Inferior parietal cortex (tissue), 1 donor: ENCODE results near the gene SCMH1.
A peak's percentile ranks its signal among the peaks of the same experiment; 100 is the strongest.

ENCODE experiments used
- DNase-seq: peaks from one replicate; pipeline ENCODE4 v3.0.0-alpha.2; 2016; ENCODE audit errors: extremely low spot score

SCMH1 gene

GRCh38 chr1:41024953-41025352 is 217.2 kb downstream of the SCMH1 start:
- DNase-seq: no peak

- DNase-seq: no peak
These were observed 218.7 kb downstream of the SCMH1 start for GRCh38 chr1:41023279-41023990.

- no peak for DNase-seq
These were observed 219.7 kb downstream of the SCMH1 start for GRCh38 chr1:41022424-41022823.

GRCh38 chr1:41021526-41022308 is 220.4 kb downstream of the SCMH1 start, which contains the start of gene SLFNL1:
SLFNL1 (minus strand) TSS chr1:41021725; CDS start chr1:41020660, 1,065 bp downstream.
- DNase-seq: no peak

DNA sequence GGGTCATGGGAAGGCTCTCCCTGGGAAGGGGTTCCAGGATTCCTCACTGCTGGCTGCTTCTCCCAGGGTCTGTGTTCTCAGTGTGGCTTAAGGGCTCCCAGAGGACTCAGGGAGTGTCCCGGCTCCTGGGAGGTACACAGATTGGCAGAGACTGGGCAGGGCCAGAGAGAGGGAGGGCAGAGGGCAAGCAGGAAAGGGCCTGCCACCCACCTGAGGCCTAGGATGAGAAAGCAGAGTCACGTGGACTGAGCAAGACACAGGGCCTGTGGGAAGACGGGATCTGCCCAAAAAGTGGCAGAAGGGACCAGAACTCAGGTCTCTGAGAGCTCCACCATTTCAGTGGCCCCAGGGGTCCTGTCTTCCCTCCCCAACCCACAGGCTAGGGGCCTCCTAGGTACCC is 221.5 kb downstream of the SCMH1 start:
- DNase-seq: no peak

- no peak for DNase-seq
These were observed 222.0 kb downstream of the SCMH1 start for GRCh38 chr1:41020109-41020576.

DNA sequence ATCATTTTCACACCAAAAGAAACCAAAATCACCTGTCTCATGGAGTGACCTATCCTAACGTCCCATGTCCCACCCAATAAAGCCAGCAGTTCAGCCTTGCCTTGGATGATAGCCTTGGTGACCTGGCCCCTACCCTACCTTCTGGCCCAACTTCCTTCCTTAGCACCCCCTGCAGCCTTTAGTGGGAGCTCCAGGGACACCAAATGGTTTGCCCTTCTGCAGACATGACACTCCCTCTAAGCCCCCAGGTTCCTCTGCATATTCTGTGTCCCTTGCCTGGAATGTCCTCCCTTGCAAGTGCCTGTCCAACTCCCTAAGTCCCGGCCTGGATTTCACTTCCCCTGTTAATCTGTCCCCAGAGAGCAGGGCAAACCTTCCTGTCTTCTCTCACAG is 222.8 kb downstream of the SCMH1 start:
- DNase-seq: no peak

GRCh38 chr1:41018018-41018410 is 224.1 kb downstream of the SCMH1 start:
- DNase-seq: no peak

DNA sequence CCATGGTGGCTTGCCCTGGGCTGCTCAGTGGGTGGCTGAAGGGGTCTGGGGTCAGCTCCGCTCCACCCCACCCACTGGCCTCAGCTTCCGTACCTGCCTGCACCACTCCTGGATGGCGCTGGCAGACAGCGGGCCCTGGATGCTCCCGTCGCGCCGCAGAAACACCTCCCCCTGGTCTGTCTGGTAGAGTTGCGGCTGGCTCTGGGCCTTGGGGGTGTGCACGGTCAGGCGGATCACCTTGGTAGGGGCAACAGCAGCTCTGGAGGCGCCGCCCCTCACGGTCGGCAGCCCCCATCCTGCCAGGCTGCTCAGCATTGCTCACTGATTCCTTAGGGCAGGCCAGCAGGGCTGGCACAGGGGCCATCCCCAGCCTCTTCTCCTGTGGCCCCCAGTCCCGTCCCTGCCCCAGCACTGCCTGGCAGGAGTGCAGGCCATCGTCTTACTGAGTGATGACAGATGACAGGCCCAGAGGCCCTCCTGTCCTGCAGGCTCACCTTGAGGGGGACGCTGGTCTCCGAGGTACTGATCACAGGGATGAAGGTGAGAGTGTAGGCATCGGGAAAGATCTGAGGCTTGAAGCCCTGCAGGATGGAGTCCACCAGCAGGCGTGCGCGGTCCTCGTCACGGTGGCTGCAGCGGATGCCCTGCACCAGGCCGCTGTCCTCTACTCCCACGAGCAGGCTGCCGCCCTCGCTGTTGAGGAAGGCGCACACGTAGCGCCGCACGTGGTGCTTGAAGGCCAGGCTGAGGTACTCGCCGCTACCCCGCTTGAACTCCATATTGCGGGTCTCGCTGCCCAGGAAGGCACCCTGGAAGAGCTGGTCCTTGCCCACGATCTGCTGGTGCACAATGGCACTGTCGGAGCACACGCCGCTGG is 224.7 kb downstream of the SCMH1 start:
- DNase-seq: no peak

DNA sequence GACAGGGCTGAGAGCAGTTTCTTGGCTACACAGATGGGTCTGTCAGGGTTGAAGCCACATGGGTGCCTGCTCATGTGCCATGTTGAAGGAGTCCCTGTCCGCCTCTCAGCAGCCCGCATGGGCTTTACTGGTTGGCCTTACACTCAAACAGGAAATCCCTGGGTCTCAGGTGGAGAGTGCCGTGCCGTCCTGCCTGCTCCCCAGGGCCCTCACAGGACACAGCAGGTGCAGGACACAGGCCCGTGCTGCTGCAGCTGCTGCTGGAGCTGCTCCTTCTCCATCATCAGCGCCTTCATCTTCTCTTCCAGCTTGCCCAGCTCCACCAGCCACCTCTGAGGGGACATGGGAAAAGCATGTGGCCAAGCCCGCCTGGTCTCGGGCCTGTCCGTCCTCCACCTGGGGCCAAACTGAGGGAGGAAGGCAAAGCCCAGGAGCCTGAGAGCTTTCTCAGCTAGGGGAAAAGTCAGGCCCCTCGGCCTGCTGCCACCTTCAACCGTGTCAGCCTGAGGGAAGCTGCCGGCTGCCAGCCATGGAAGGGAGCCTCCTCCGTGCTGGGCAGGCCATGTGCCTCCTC is 226.1 kb downstream of the SCMH1 start:
- DNase-seq: no peak

DNA sequence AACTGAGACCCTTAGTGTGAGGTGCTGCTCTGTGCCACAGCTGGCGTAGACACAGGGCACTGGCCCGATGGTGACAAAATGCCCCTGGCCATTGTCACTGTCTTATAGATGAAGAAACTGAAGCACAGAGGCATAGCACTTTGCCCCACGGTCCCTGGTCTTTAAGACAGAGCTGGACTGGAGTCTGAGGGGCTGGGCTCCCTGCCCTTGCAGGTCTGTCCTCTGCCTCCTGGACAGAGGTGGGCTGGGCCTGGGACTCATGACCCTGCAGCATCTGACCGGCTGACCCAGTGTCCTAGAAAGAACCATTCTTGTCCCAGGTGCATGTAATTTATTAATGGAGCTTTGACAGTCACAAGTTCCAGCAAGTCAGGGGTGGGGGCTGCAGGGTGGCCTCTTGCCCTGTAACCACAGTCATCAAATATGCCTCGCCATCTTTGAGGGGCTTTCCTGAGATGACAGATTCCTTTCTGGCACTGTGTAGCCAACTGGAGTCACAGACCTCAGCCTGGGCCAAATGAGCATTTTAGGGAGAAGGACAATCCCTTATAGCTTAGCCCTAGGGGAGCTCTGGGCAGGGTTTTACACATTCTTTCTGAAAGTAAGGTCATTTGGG is 226.7 kb downstream of the SCMH1 start:
- no peak for DNase-seq

- DNase-seq: no peak
These were observed 227.2 kb downstream of the SCMH1 start for GRCh38 chr1:41014871-41015270.

- no peak for DNase-seq
These were observed 228.3 kb downstream of the SCMH1 start for GRCh38 chr1:41013796-41014195.

GRCh38 chr1:41013024-41013423 is 229.1 kb downstream of the SCMH1 start:
- DNase-seq: no peak

DNA sequence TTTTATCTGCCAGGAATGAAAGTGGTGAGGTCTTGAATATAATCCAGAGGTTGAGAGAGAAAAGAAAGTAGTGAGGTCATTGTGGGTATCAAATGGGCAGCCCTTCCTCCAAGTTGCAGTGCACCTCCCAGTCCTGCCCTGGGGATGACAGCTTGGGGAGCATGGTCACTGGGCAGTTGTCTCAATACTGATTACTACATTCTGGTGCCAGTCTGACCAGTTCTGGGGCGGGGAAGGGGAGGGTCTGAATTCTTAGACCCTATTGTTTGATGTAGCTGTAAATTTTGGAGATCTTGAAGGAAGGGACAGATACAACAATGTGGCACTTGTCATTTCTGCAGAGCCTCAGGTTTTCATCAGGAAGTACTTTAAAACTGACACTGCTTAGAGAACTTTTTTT is 231.8 kb downstream of the SCMH1 start:
- DNase-seq: no peak

DNA sequence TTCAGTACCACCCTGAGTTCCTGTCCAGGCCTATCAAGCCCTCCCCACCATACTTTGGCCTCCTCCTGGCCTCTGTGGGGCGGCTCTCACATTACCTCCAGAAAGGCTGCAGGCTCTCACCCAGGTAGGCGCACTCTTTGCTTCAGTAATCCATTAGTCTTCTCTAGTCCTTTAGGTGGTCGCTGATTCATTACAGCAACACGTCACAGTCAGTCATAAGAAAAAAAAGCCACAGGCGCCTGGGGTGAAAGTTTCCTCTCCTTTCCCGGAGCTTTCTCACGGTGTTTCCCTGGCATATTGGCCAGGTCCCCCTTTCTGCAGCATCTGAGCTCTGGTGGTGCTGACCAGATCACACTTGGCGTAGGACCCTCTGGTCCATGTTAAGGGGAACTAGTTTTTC is 232.6 kb downstream of the SCMH1 start:
- no peak for DNase-seq

GRCh38 chr1:41006942-41007865 is 234.9 kb downstream of the SCMH1 start:
- DNase-seq: no peak

DNA sequence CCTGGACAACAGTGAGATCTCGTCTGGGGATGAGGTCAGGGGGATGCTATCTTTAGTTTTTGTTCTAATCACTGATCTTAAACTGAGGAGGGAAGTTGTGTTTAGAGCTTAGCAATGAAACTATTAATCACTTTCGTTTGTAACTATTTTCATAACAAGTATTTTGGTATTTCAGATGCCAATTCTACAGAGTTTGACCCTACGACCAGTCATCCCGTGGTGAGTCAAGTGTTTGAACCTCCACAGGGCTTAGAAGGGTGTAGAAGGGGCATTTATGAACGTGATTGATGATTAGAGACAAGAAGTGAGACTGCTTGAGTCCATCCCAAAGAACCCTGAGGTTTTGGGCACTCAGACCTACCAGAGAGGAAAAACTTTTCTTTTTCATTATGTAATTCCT is 236.2 kb downstream of the SCMH1 start:
- DNase-seq: no peak

GRCh38 chr1:41003640-41004220 is 238.4 kb downstream of the SCMH1 start:
- DNase-seq: peak; percentile 97

- DNase-seq: no peak
These were observed 238.9 kb downstream of the SCMH1 start for GRCh38 chr1:41003127-41003639.
